ENCODE measurements around the gene ADISSP. TPM values are rescaled to one million over a fixed set of nuclear protein-coding genes. Genes with fewer than 3 reads are reported as not detected.

The ADISSP gene
- total RNA-seq, 1 experiment from 2014 or later: 99.4 TPM

GRCh38 chr20:3753098-3753497, 14.5 kb downstream of the ADISSP start:
- Histone ChIP-seq H3K9me2 (ENCODE audit: insufficient read depth) (no peaks in the 10 kb centered on the region), H4K20me1 (ENCODE audit: insufficient read depth) (no peaks in the 10 kb centered on the region), H3K79me2 (ENCODE audit: insufficient read depth, low read length) (0 out of 2 replicates have a peak, but pooled peaks cover 2% of the 10 kb centered on the region), H3K4me2 (ENCODE audit: low read length) (no peak overlapping the region), H3K27me3 (ENCODE audit: insufficient read depth, low read length) (no peaks in the 10 kb centered on the region), H3K4me3 (replicated peaks in 1 of 2; ENCODE audit: low read depth in 1 of 2, low read length in 2 of 2) (no peak overlapping the region), H3K9ac (ENCODE audit: low read length) (no peak overlapping the region), H3K9me3 (ENCODE audit: control insufficient read depth in 1 of 2, insufficient read depth in 1 of 2, low read depth in 1 of 2, low read length in 2 of 2) (no peaks in the 10 kb centered on the region), H2AFZ (ENCODE audit: low read depth, low read length, poor library complexity, severe bottlenecking) (no peak overlapping the region), H3K36me3 (ENCODE audit: control insufficient read depth in 1 of 2, insufficient read depth in 2 of 2, low read length in 2 of 2) (peaks cover 6 to 27% of the 10 kb centered on the region in 2 experiments; a peak in 3 of 4 replicates), H3K27ac (ENCODE audit: low read depth, low read length) (no peak overlapping the region), H3K4me1 (ENCODE audit: control insufficient read depth in 1 of 2, insufficient read depth in 2 of 2, low read length in 2 of 2) (peaks cover 0 to 8% of the 10 kb centered on the region in 2 experiments; a peak in 1 of 4 replicates)
- intact Hi-C loops (cut with micrococcal nuclease): no loop called here
- DNase-seq (ENCODE audit: low read depth, low spot score): peak; percentile 38
- TF ChIP-seq RAD21 (IDR thresholded peaks at IDR 0.05; ENCODE audit: low read depth) (peak; percentile 73), YY1 (IDR thresholded peaks at IDR 0.05; ENCODE audit: extremely low read depth, insufficient replicate concordance, low read depth, low read length) (no peak)
- TF ChIP-seq, protein P1, sequence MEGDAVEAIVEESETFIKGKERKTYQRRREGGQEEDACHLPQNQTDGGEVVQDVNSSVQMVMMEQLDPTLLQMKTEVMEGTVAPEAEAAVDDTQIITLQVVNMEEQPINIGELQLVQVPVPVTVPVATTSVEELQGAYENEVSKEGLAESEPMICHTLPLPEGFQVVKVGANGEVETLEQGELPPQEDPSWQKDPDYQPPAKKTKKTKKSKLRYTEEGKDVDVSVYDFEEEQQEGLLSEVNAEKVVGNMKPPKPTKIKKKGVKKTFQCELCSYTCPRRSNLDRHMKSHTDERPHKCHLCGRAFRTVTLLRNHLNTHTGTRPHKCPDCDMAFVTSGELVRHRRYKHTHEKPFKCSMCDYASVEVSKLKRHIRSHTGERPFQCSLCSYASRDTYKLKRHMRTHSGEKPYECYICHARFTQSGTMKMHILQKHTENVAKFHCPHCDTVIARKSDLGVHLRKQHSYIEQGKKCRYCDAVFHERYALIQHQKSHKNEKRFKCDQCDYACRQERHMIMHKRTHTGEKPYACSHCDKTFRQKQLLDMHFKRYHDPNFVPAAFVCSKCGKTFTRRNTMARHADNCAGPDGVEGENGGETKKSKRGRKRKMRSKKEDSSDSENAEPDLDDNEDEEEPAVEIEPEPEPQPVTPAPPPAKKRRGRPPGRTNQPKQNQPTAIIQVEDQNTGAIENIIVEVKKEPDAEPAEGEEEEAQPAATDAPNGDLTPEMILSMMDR (IDR thresholded peaks at IDR 0.05 in 2 of 3, conservative IDR thresholded peaks at IDR 0.05 in 1 of 3; ENCODE audit: borderline replicate concordance in 1 of 3, insufficient read depth in 1 of 3, low read depth in 2 of 3, low read length in 2 of 3): peak; percentile 72 to 85 (median 81)
- RAD21 ChIA-PET (ENCODE audit: low non-redundant PET in 1 of 2, low total read pairs in 2 of 2, uncharacterized antibody in 2 of 2, unreplicated experiment in 2 of 2): interaction anchor here in 1 of 2 experiments (0.9 to 1.7 kb wide), 2 partner anchors 65 to 102 kb away, joined by 3 read pairs; no protein-coding TSS in a partner anchor
- CTCF ChIA-PET: interaction anchor here (0.7 to 1.8 kb wide), 10 partner anchors 9 to 102 kb away, joined by 3 to 8 read pairs (median 4); partner anchors contain the start of genes ADISSP, CENPB and SPEF1
- BruUV-seq (replicated peaks): no TSS peak
- peak; percentile 72 for ATAC-seq
- POLR2A ChIA-PET: interaction anchor here (0.5 kb wide), 1 partner anchor 227 kb away, joined by 3 read pairs; no protein-coding TSS in a partner anchor

DNA sequence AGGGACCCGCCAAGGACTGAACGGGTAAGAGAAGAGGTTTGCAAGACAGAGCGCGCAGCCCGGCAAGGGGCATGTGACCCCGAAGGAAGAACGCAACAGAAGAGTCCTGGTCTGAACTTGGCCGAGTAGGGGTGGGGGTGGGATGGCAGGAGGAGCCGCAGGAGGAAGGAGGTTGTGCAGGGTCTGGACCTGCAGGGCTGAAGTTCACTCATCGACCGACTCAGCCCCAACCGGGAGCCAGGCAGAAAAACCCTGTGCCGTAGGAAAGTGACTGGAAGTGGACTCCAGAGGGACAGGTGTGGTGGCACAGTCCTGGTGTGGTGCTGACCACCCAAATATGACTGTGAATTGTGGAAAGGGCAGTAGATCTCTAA, 15.2 kb downstream of the ADISSP start:
- Histone ChIP-seq H3K27me3 (ENCODE audit: insufficient read depth, low read length) (no peaks in the 10 kb centered on the region), H3K4me2 (ENCODE audit: low read length) (no peak overlapping the region), H3K4me3 (replicated peaks in 1 of 2; ENCODE audit: low read depth in 1 of 2, low read length in 2 of 2) (no peak overlapping the region), H3K9ac (ENCODE audit: low read length) (no peak overlapping the region), H2AFZ (ENCODE audit: low read depth, low read length, poor library complexity, severe bottlenecking) (no peak overlapping the region), H3K79me2 (ENCODE audit: insufficient read depth, low read length) (0 out of 2 replicates have a peak, but pooled peaks cover 2% of the 10 kb centered on the region), H3K9me2 (ENCODE audit: insufficient read depth) (no peaks in the 10 kb centered on the region), H3K4me1 (ENCODE audit: control insufficient read depth in 1 of 2, insufficient read depth in 2 of 2, low read length in 2 of 2) (peaks cover 0 to 8% of the 10 kb centered on the region in 2 experiments; a peak in 1 of 4 replicates), H3K9me3 (ENCODE audit: control insufficient read depth in 1 of 2, insufficient read depth in 1 of 2, low read depth in 1 of 2, low read length in 2 of 2) (no peaks in the 10 kb centered on the region), H3K36me3 (ENCODE audit: control insufficient read depth in 1 of 2, insufficient read depth in 2 of 2, low read length in 2 of 2) (peaks cover 6 to 23% of the 10 kb centered on the region in 2 experiments; a peak in 3 of 4 replicates), H4K20me1 (ENCODE audit: insufficient read depth) (no peaks in the 10 kb centered on the region), H3K27ac (ENCODE audit: low read depth, low read length) (no peak overlapping the region)
- ChIA-PET CTCF (interaction anchor here (0.7 to 1.8 kb wide), 9 partner anchors 8 to 103 kb away, joined by 3 to 8 read pairs (median 4); partner anchors contain the start of genes ADISSP and SPEF1), POLR2A (interaction anchor here (0.5 kb wide), 1 partner anchor 228 kb away, joined by 3 read pairs; no protein-coding TSS in a partner anchor), RAD21 (ENCODE audit: low non-redundant PET in 1 of 2, low total read pairs in 2 of 2, uncharacterized antibody in 2 of 2, unreplicated experiment in 2 of 2) (interaction anchor here in 1 of 2 experiments (0.9 to 1.7 kb wide), 2 partner anchors 66 to 103 kb away, joined by 3 read pairs; no protein-coding TSS in a partner anchor)
- intact Hi-C loops (cut with micrococcal nuclease): no loop called here
- no peak for ATAC-seq
- no peak for DNase-seq (ENCODE audit: low read depth, low spot score)
- BruUV-seq (replicated peaks): no TSS peak
- no peak for TF ChIP-seq FOSL1 (IDR thresholded peaks at IDR 0.05; ENCODE audit: low read depth)
- no peak for TF ChIP-seq TCF7L2 (IDR thresholded peaks at IDR 0.05; ENCODE audit: borderline replicate concordance, extremely low read depth, insufficient read depth, insufficient read length)
- TF ChIP-seq SRF (IDR thresholded peaks at IDR 0.05; ENCODE audit: low read depth): no peak
- TF ChIP-seq, protein P2, sequence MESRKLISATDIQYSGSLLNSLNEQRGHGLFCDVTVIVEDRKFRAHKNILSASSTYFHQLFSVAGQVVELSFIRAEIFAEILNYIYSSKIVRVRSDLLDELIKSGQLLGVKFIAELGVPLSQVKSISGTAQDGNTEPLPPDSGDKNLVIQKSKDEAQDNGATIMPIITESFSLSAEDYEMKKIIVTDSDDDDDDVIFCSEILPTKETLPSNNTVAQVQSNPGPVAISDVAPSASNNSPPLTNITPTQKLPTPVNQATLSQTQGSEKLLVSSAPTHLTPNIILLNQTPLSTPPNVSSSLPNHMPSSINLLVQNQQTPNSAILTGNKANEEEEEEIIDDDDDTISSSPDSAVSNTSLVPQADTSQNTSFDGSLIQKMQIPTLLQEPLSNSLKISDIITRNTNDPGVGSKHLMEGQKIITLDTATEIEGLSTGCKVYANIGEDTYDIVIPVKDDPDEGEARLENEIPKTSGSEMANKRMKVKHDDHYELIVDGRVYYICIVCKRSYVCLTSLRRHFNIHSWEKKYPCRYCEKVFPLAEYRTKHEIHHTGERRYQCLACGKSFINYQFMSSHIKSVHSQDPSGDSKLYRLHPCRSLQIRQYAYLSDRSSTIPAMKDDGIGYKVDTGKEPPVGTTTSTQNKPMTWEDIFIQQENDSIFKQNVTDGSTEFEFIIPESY (IDR thresholded peaks at IDR 0.05; ENCODE audit: extremely low read depth, insufficient replicate concordance, low read length): no peak
- no peak for TF ChIP-seq SP1 (IDR thresholded peaks at IDR 0.05; ENCODE audit: low read depth)
- no peak for TF ChIP-seq EZH2phosphoT487 (IDR thresholded peaks at IDR 0.05; ENCODE audit: borderline replicate concordance)
- TF ChIP-seq, protein P1 (IDR thresholded peaks at IDR 0.05 in 2 of 3, conservative IDR thresholded peaks at IDR 0.05 in 1 of 3; ENCODE audit: borderline replicate concordance in 1 of 3, insufficient read depth in 1 of 3, low read depth in 2 of 3, low read length in 2 of 3): no peak
- no peak for TF ChIP-seq ZFX (IDR thresholded peaks at IDR 0.05)
- TF ChIP-seq RAD21 (IDR thresholded peaks at IDR 0.05; ENCODE audit: low read depth): no peak

All from HCT116 (cell line).